T-helper 9 cell (primary cell): ENCODE measurements around the gene MRPL55.

Experiments used
- DNase-seq: peaks from one replicate; pipeline ENCODE4 v3.0.0-alpha.2; 2020

MRPL55 gene

GRCh38 chr1:228068359-228068758, 40.7 kb downstream of the MRPL55 start:
- DNase-seq = no peak

- no peak for DNase-seq
These were observed 42.0 kb downstream of the MRPL55 start for GRCh38 chr1:228066891-228067654.

GRCh38 chr1:228066416-228066815, 42.7 kb downstream of the MRPL55 start:
- DNase-seq = no peak

GRCh38 chr1:228065543-228066347, 43.4 kb downstream of the MRPL55 start:
- no peak for DNase-seq

- no peak for DNase-seq
These were observed 44.2 kb downstream of the MRPL55 start for GRCh38 chr1:228064741-228065542.

- DNase-seq = no peak
These were observed 44.8 kb downstream of the MRPL55 start for GRCh38 chr1:228064296-228064695.

GRCh38 chr1:228063251-228064191, 45.6 kb downstream of the MRPL55 start:
- DNase-seq = no peak

GRCh38 chr1:228062812-228063211, 46.3 kb downstream of the MRPL55 start:
- no peak for DNase-seq

- no peak for DNase-seq
These were observed 46.9 kb downstream of the MRPL55 start for GRCh38 chr1:228062085-228062791.

GRCh38 chr1:228061411-228062084, 47.6 kb downstream of the MRPL55 start:
- DNase-seq = no peak

- DNase-seq = no peak
These were observed 48.5 kb downstream of the MRPL55 start for GRCh38 chr1:228060458-228061190.

GRCh38 chr1:228059634-228060457, 49.3 kb downstream of the MRPL55 start:
- DNase-seq = peak; percentile 64

- peak; percentile 60 for DNase-seq
These were observed 50.0 kb downstream of the MRPL55 start for GRCh38 chr1:228058949-228059633.

- DNase-seq = no peak
These were observed 50.7 kb downstream of the MRPL55 start for GRCh38 chr1:228058172-228058948.
